ENCODE measurements around the gene KLHL21.
A peak's percentile ranks its signal among the peaks of the same experiment; 100 is the strongest.
"Not testable (repeated sequence)": the region's sequence is repeated elsewhere in the genome, so short reads cannot be mapped to it uniquely, and the experiment has no call there.

Gene KLHL21

GRCh38 chr1:6581561-6582305 lies 20.9 kb downstream of the KLHL21 start:
- DNase-seq, result no peak

GRCh38 chr1:6580593-6581409 lies 21.9 kb downstream of the KLHL21 start:
- no peak for DNase-seq

GRCh38 chr1:6580119-6580592 lies 22.5 kb downstream of the KLHL21 start:
- DNase-seq, result no peak

GRCh38 chr1:6579374-6580118 lies 23.1 kb downstream of the KLHL21 start, which contains the start of gene ZBTB48:
TSS of gene ZBTB48 (plus strand) at chr1:6579994. CDS start at chr1:6580610, 616 bp downstream.
- DNase-seq, result peak; percentile 100

- DNase-seq, result no peak
Observed at GRCh38 chr1:6578624-6579373, 23.9 kb downstream of the KLHL21 start.

- no peak for DNase-seq
Observed at GRCh38 chr1:6577831-6578525, 24.7 kb downstream of the KLHL21 start.

- DNase-seq, result no peak
Observed at GRCh38 chr1:6574818-6575217, 27.9 kb downstream of the KLHL21 start.

GRCh38 chr1:6574025-6574620 lies 28.5 kb downstream of the KLHL21 start:
- DNase-seq, result no peak

- DNase-seq, result no peak
Observed at GRCh38 chr1:6572653-6573383, 29.9 kb downstream of the KLHL21 start.

GRCh38 chr1:6570987-6571386 lies 31.7 kb downstream of the KLHL21 start:
- no peak for DNase-seq

- no peak for DNase-seq
Observed at GRCh38 chr1:6570100-6570499, 32.6 kb downstream of the KLHL21 start.

- no peak for DNase-seq
Observed at GRCh38 chr1:6569033-6569432, 33.6 kb downstream of the KLHL21 start.

GRCh38 chr1:6560267-6560666 lies 42.4 kb downstream of the KLHL21 start:
- DNase-seq, result no peak

- DNase-seq, result not testable (repeated sequence)
Observed at GRCh38 chr1:6559161-6559560, 43.5 kb downstream of the KLHL21 start.

- no peak for DNase-seq
Observed at GRCh38 chr1:6557597-6557996, 45.1 kb downstream of the KLHL21 start.

- no peak for DNase-seq
Observed at GRCh38 chr1:6554907-6555778, 47.5 kb downstream of the KLHL21 start, which contains the start of gene TAS1R1. TSS of gene TAS1R1 (plus strand) at chr1:6555307. CDS start at chr1:6555374, 67 bp downstream.

GRCh38 chr1:6554031-6554906 lies 48.4 kb downstream of the KLHL21 start, which contains the start of gene NOL9:
TSS of gene NOL9 (minus strand) at chr1:6554513. CDS start at chr1:6554502, 11 bp downstream.
- DNase-seq, result peak; percentile 99

- no peak for DNase-seq
Observed at GRCh38 chr1:6547301-6547700, 55.4 kb downstream of the KLHL21 start.

All from NCI-H1092 treated with DMSO at 0.1 percent for 48 hours (cell line).